ENCODE measurements around the gene IGFLR1. TPM values are rescaled to one million over a fixed set of nuclear protein-coding genes. Genes with fewer than 3 reads are reported as not detected.

The IGFLR1 gene
- polyA plus RNA-seq, 1 of the 3 experiments (the other 2 are of a cell fraction) = 5.6 TPM

DNA sequence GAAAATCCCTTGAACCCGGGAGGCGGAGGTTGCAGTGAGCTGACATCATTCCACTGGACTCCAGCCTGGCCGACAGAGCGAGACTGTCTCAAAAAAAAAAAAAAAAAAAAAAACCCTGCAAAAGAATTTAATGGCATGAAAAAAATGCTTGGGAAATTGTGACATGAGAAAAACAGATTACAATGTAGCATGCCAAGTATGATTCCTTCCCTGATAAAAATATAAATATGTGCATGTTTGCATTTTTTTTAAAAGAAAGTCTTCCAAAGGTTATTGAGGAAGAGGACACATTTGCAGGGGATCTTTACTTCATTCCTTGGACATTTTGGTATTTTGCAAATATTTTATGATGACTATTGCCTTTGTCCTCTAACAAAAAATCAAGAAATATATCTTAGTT is 52.4 kb downstream of the IGFLR1 start:
- H3K4me2 ChIP-seq = peak overlapping the region; percentile 74
- H4K20me1 ChIP-seq (ENCODE audit: insufficient read depth) = no peaks in the 10 kb centered on the region
- H3K9ac ChIP-seq = no peak overlapping the region
- ChIA-PET POLR2A (no interaction called here), CTCF (no interaction called here)
- 5% methylated on average over 4 of the region's 4 CpGs for WGBS (ENCODE audit: low lambda C conversion rate)
- H3K36me3 ChIP-seq (replicated peaks in 1 of 2; ENCODE audit: control insufficient read depth in 1 of 2, insufficient read depth in 2 of 2, low read length in 1 of 2) = no peaks in the 10 kb centered on the region
- TF ChIP-seq EP300 (IDR thresholded peaks at IDR 0.05; ENCODE audit: borderline replicate concordance in 1 of 2, low read depth in 1 of 2, low read length in 1 of 2) (no peak), ELF1 (IDR thresholded peaks at IDR 0.05) (no peak), IRF3 (IDR thresholded peaks at IDR 0.05; ENCODE audit: low read depth, low read length) (no peak), FOXM1 (IDR thresholded peaks at IDR 0.05; ENCODE audit: low read depth) (no peak), RXRA (IDR thresholded peaks at IDR 0.05; ENCODE audit: borderline replicate concordance, low read depth) (no peak), TCF12 (IDR thresholded peaks at IDR 0.05) (no peak), EZH2phosphoT487 (IDR thresholded peaks at IDR 0.05; ENCODE audit: borderline replicate concordance, low read depth) (no peak)
- peak overlapping the region; percentile 84; the same call in 1 of the 2 replicates for H2AFZ ChIP-seq (ENCODE audit: low read depth)
- H3K27me3 ChIP-seq (ENCODE audit: insufficient read depth) = peaks cover 9% of the 10 kb centered on the region; the same call in 1 of the 2 replicates
- H3K27ac ChIP-seq (ENCODE audit: low read depth in 2 of 2, low read length in 1 of 2) = no peak overlapping the region
- peaks cover 11% of the 10 kb centered on the region for H3F3A ChIP-seq (replicated peaks; ENCODE audit: insufficient read depth)
- H3K9me2 ChIP-seq = no peaks in the 10 kb centered on the region
- DNase-seq = no peak
- H3K4me3 ChIP-seq (ENCODE audit: low read depth in 2 of 2, low read length in 1 of 2) = peak overlapping the region in 1 of 2 experiments; percentile 39; a peak in 2 of 4 replicates
- no peaks in the 10 kb centered on the region for H3K79me2 ChIP-seq (ENCODE audit: insufficient read depth)
- no peaks in the 10 kb centered on the region for H3K9me3 ChIP-seq
- no peaks in the 10 kb centered on the region for H3K4me1 ChIP-seq (ENCODE audit: control insufficient read depth in 1 of 2, insufficient read depth in 2 of 2, low read depth in 1 of 2, low read length in 1 of 2)

Other genes with a start within 250 kb of the IGFLR1 start
- not detected in 2 replicates for gene DMKN, start 228.8 kb downstream of the IGFLR1 start, polyA plus RNA-seq (2012; rRNA removed)
- gene SBSN, start 214.1 kb downstream of the IGFLR1 start, polyA plus RNA-seq (2012; rRNA removed) = 0.16 and 0.25 TPM in 2 replicates
- gene GAPDHS, start 209.0 kb downstream of the IGFLR1 start, polyA plus RNA-seq (2012; rRNA removed) = not detected in 2 replicates
- gene TMEM147, start 196.8 kb downstream of the IGFLR1 start, polyA plus RNA-seq (2012; rRNA removed) = 201 and 202 TPM in 2 replicates
- gene ATP4A, start 178.8 kb downstream of the IGFLR1 start, polyA plus RNA-seq (2012; rRNA removed) = not detected in 2 replicates
- gene PMIS2, start 156.3 kb downstream of the IGFLR1 start, polyA plus RNA-seq (2012; rRNA removed) = not detected in 2 replicates
- gene HAUS5, start 129.7 kb downstream of the IGFLR1 start, polyA plus RNA-seq (2012; rRNA removed) = 5.1 and 7.1 TPM in 2 replicates
- gene RBM42, start 113.4 kb downstream of the IGFLR1 start, polyA plus RNA-seq (2012; rRNA removed) = 48.5 and 69.9 TPM in 2 replicates
- gene ETV2, start 100.7 kb downstream of the IGFLR1 start, polyA plus RNA-seq (2012; rRNA removed) = 0.84 and 1.6 TPM in 2 replicates
- 826 and 889 TPM in 2 replicates for gene COX6B1, start 94.1 kb downstream of the IGFLR1 start, polyA plus RNA-seq (2012; rRNA removed)
- 0.11 and 0.16 TPM in 2 replicates for gene UPK1A, start 75.9 kb downstream of the IGFLR1 start, polyA plus RNA-seq (2012; rRNA removed)
- not detected in 2 replicates for gene ZBTB32, start 37.9 kb downstream of the IGFLR1 start, polyA plus RNA-seq (2012; rRNA removed)
- 18.2 and 29.2 TPM in 2 replicates for gene KMT2B, start 24.4 kb downstream of the IGFLR1 start, polyA plus RNA-seq (2012; rRNA removed)
- 25.9 and 29.4 TPM in 2 replicates for gene U2AF1L4, start 3.0 kb upstream of the IGFLR1 start, polyA plus RNA-seq (2012; rRNA removed)
- gene PSENEN, start 3.2 kb upstream of the IGFLR1 start, polyA plus RNA-seq (2012; rRNA removed) = 66.3 and 99.2 TPM in 2 replicates
- gene LIN37, start 6.1 kb upstream of the IGFLR1 start, polyA plus RNA-seq (2012; rRNA removed) = 21.1 and 25.2 TPM in 2 replicates
- gene HSPB6, start 14.6 kb upstream of the IGFLR1 start, polyA plus RNA-seq (2012; rRNA removed) = 0.10 and 0.43 TPM in 2 replicates
- gene PROSER3, start 15.7 kb upstream of the IGFLR1 start, polyA plus RNA-seq (2012; rRNA removed) = 12.3 and 12.5 TPM in 2 replicates
- 6.5 and 7.8 TPM in 2 replicates for gene ARHGAP33, start 33.1 kb upstream of the IGFLR1 start, polyA plus RNA-seq (2012; rRNA removed)
- not detected in 2 replicates for gene PRODH2, start 70.4 kb upstream of the IGFLR1 start, polyA plus RNA-seq (2012; rRNA removed)
- not detected in 2 replicates for gene NPHS1, start 110.1 kb upstream of the IGFLR1 start, polyA plus RNA-seq (2012; rRNA removed)
- 0.21 and 0.37 TPM in 2 replicates for gene KIRREL2, start 114.5 kb upstream of the IGFLR1 start, polyA plus RNA-seq (2012; rRNA removed)
- 31.8 and 66.7 TPM in 2 replicates for gene APLP1, start 126.1 kb upstream of the IGFLR1 start, polyA plus RNA-seq (2012; rRNA removed)
- 5.5 and 11.4 TPM in 2 replicates for gene NFKBID, start 158.1 kb upstream of the IGFLR1 start, polyA plus RNA-seq (2012; rRNA removed)
- 0.59 and 0.76 TPM in 2 replicates for gene HCST, start 160.1 kb upstream of the IGFLR1 start, polyA plus RNA-seq (2012; rRNA removed)
- gene TYROBP, start 165.8 kb upstream of the IGFLR1 start, polyA plus RNA-seq (2012; rRNA removed) = not detected in 2 replicates
- gene LRFN3, start 193.9 kb upstream of the IGFLR1 start, polyA plus RNA-seq (2012; rRNA removed) = 2.1 and 5.4 TPM in 2 replicates